AG09319 (cell line): ENCODE results near the gene ITPKA.

Experiments
- DNase-seq: peaks from one replicate; pipeline ENCODE4 v3.0.0-alpha.2; 2010; ENCODE audit warnings: low read depth; ENCODE audit errors: extremely low read depth
- TF ChIP-seq, protein P1 (sequence below): IDR thresholded peaks from 2 replicates; pipeline ENCODE4 v1.5.1; 2011; ENCODE audit warnings: low read depth, mild to moderate bottlenecking, inconsistent platforms, low read length, moderate library complexity

Gene ITPKA

DNA sequence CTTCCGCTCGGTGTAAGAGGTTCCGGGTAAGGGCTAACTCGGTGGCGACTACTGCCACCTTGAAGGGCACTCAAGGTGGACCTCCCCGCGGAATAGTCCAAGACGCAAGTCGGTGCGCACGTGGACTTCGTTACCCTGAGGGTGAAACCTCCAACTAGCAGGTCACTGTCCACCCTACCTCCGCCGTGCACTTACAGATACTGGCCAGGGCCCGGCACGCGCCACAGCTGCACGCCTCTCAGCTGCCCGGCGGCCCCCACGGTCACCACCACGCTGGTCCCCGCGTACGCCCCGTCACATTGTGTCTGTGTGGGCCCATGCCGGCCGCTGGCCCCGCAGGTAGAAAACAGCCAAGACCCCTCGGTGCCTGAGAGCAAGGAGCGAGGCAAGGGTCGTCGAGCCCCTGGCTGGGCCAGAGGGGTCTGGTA, 18.9 kb downstream of the ITPKA start:
- DNase-seq, result no peak
- TF ChIP-seq, protein P1, sequence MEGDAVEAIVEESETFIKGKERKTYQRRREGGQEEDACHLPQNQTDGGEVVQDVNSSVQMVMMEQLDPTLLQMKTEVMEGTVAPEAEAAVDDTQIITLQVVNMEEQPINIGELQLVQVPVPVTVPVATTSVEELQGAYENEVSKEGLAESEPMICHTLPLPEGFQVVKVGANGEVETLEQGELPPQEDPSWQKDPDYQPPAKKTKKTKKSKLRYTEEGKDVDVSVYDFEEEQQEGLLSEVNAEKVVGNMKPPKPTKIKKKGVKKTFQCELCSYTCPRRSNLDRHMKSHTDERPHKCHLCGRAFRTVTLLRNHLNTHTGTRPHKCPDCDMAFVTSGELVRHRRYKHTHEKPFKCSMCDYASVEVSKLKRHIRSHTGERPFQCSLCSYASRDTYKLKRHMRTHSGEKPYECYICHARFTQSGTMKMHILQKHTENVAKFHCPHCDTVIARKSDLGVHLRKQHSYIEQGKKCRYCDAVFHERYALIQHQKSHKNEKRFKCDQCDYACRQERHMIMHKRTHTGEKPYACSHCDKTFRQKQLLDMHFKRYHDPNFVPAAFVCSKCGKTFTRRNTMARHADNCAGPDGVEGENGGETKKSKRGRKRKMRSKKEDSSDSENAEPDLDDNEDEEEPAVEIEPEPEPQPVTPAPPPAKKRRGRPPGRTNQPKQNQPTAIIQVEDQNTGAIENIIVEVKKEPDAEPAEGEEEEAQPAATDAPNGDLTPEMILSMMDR, result no peak

DNA sequence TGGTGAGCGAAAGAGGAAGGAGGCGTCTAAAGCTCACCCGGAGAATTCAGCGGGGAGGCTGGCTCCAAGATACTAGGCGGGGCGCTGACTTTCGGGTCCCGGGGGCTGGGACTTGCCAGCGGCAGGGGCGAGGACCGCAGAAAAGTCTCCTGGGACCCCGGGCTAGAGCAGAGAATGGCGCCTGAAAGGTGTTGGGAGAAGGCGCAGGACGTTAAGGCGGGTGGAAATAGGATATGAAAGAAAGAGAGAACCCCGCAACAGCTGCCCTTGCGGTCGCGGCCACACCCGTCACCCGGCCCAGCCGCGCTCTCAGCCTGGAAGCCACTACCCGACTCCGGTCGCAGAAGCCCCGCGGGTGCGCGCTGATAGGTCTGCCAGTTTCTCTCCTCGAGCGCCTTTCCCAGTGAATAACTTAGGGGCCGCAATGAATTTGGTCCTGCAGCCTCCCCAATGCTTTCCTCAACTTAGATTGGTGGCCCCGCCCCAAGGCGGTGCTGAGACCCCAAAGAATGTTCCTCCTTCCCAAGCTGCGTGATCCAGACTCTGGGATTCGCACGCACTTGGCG, 19.3 kb downstream of the ITPKA start:
- TF ChIP-seq, protein P1, result no peak

DNA sequence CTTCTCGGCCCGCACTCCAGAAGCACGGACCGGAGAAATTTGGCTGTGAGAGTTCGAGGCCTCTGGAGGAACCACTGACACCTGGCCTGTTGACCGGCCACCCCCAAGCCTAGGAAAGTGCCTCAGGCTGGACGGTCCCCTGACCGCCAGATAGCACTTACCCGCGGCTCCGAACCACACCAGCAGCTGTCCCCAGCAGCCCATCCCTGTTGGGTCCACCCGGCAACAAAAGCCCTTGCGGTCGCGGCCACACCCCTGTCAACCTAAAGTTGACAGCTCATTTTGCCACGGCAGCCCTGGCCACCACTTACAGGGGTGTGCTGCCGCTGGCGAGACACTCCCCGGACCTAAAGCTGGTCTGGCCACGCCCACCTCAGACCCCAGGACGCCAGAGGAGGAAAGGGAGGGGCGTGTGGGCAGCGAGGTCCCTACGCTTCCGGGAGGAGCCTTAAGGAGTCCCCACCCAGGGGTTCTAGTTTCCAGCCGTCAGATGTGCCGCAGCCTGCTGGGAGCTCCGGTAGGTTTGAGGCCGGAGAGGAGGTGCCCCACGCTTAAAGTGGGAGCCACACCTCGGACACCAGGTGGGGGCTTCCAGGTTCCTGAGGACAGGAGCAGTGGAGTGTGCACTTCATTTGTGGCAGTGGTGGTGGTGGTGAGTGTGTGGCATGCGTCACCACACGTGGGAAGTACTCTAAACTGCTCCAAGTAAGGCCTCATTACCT, 20.0 kb downstream of the ITPKA start, which contains the start of gene LTK:
TSS of gene LTK (minus strand) at position 322 of the 722 bp plus-strand sequence. CDS start at position 204, 118 bp downstream.
- DNase-seq, result no peak

More for the DNA sequence above, 19.3 kb downstream of the ITPKA start:
- no peak for DNase-seq

DNA sequence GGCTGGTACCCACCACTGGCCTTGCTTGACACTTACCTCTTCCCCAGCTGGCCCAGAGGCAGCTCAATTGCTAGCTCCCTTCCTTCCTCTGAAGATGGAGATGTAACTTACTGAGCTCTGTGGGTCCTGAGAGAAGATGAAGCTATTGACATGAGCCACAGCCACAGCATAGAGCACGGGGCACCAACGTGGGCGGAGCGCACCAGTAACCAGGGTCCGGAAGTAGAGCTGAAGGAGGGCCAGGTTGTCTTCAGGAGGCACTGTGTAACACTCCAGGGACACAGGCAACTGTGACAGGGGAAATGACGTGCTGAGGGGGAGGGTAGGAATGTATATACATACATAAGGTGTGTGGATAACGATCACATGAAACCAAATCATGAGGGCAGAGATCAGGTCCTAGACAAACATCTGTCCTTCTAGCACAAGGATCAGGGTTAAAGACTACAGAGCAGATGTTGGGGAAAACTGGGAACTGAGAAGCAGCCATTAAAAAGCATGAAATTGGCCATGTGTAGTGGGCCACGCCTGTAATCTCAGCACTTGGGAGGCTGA, 24.3 kb downstream of the ITPKA start:
- TF ChIP-seq, protein P1, result no peak
- DNase-seq, result no peak

More for the DNA sequence above, 20.0 kb downstream of the ITPKA start, which contains the start of gene LTK:
- TF ChIP-seq, protein P1, result no peak

DNA sequence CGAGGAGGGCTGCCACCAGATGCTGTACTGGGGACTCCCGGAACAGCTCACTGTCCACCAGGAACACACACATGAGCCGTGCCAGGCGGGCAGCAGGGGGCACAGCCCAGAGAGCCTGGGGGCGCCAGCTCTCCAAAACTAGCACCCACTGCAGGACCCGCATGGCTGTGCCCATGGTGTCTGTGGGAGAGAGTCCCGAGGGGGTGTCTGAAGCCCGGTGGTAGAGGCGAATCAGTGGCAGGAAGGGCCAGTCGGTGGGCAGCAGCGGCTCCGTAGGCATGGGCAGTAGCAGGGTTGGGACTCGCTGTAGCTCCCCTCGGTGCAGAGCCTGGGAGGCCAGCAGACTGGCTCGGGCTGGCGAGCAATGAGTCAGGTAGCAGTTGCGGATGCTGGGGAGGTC, 27.0 kb downstream of the ITPKA start:
- no peak for DNase-seq
- TF ChIP-seq, protein P1, result no peak

DNA sequence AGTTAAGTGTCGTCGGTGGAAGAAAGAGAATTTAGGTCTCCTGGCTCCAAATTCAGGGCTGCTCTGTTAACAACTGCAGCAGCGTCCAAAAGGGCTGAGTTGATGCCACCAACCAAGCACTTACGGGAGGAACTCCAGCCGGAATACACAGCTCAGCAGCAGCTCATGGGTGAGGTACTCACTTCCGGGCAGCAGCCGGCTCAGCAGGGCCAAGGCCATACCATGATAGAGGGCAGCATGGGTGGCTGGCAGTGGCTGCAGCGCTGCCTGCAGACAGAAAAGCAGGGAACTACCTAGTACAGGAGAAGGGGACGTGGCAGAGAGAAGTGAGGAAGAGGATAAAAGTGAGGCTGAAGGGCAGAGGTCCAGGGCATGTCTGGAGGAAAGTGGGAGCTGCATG, 27.9 kb downstream of the ITPKA start:
- TF ChIP-seq, protein P1, result no peak
- DNase-seq, result no peak

DNA sequence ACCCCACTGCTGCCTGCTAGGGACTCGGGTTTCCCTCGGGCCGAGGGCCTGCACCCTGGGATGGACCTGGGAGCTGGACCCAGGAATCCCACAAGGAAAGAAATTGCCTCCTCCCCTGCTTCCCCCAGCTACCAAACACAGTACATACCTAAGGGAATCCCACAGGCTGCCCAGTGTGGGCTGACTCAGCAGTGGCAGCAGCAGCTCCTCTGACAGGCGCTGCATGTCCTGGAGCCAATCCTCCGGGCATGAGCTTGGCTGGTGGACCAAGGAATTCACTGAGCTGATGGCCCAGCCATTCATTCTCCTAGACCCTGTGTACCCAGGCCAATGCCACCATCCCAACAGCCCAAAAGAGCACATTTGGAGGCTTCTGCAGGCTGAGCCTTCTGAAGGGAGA, 29.4 kb downstream of the ITPKA start:
- TF ChIP-seq, protein P1, result no peak
- no peak for DNase-seq
